Hepatic stellate cell (primary cell): ENCODE measurements around the gene ITGA2.

Experiments used
- DNase-seq: peaks from one replicate; pipeline ENCODE4 v3.0.0; 2011; ENCODE audit warnings: low spot score

The ITGA2 gene

DNA sequence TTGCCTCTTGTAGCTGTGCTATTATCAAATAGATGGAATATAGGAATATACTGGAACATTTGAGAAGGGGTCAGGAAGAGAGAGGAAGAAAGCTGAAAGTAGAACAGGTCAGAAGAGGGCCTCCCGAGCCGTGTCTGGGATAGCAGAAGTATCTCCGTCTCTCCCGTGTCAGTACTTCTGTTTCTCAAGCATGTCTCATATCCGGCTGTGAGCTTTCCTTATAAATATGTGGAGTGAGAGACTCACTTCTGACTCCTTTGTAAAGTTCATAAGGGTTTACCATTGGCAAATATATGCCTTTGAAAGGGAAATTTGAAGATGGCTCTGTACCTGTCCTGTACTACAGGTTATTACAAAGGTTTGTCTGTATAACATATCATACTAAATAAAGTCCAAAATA is 70.1 kb downstream of the ITGA2 start:
- no peak for DNase-seq

- no peak for DNase-seq
These were observed 74.0 kb downstream of the ITGA2 start for GRCh38 chr5:53063176-53063575.

DNA sequence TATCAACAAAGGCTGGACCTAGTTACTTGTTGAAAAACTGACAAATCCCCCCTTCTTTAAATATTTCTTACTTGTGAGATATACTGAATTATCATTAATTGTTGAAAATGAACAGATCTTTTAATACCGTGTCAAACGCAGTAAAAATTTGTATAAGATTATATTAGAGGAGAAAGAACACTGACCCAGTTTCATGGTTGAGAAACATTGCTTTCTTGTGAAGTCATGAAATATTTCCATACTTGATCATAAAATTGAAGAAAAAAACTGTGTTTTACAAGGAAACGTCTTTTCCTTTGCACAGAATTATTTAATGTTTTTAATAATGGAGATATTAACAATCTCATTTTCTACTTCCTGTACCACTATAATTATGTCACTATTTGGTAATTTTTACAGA is 74.6 kb downstream of the ITGA2 start:
- no peak for DNase-seq

- no peak for DNase-seq
These were observed 76.9 kb downstream of the ITGA2 start for GRCh38 chr5:53066088-53066487.

GRCh38 chr5:53067641-53068040 is 78.5 kb downstream of the ITGA2 start:
- no peak for DNase-seq

- DNase-seq, result no peak
These were observed 79.2 kb downstream of the ITGA2 start for GRCh38 chr5:53068291-53068836.

DNA sequence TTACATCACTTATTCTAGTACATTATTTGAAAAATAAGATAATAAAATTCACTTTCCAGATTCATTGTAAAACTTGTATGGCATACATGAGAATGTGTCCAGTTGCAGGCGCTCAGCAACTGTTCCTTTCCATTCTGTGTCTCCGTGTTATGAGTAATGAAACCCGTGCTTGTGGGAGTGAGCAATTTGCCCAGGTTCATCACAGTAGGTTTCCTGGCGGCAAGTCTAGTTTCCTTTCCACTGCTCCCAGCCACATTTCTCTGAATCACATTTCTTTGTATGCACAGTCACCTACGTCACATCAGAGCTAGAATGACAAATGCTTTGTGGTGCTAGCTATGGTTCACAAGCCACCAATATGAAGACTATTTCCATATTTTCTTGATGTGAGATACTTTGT is 80.5 kb downstream of the ITGA2 start:
- DNase-seq, result no peak

- DNase-seq, result no peak
These were observed 82.1 kb downstream of the ITGA2 start for GRCh38 chr5:53071298-53071697.

DNA sequence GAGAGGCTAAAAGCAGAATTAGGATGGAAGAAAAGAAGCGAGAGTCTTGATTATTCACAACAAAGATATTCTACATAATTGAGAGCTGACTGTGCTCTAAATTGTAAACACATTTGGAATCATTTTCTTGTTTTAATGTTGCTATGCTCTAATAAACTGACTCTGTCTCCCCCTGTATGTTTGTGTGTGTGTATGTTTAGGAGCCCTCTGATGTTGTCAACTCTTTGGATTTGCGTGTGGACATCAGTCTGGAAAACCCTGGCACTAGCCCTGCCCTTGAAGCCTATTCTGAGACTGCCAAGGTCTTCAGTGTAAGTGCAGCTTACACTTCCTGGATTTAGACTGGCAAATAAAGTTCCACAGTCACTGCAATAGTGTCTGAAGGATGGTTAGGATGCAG is 82.6 kb downstream of the ITGA2 start:
- DNase-seq, result no peak

- DNase-seq, result no peak
These were observed 84.2 kb downstream of the ITGA2 start for GRCh38 chr5:53073348-53073747.

GRCh38 chr5:53076014-53076583 is 86.9 kb downstream of the ITGA2 start:
- no peak for DNase-seq

DNA sequence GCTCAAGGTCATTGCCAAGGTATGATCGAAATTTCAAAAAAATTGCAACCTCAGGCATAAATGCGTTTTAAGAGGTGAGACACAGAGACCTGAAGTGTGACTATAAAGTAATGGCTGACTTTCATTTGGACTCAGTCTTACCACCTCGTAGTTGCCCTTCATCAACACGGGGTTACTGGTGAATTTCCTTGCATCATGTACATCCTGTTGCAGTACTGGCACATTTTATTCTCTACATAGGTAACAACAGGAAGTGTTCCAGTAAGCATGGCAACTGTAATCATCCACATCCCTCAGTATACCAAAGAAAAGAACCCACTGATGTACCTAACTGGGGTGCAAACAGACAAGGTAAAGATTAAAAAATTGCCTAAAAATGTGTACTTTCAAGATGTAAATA is 91.1 kb downstream of the ITGA2 start:
- DNase-seq, result no peak

DNA sequence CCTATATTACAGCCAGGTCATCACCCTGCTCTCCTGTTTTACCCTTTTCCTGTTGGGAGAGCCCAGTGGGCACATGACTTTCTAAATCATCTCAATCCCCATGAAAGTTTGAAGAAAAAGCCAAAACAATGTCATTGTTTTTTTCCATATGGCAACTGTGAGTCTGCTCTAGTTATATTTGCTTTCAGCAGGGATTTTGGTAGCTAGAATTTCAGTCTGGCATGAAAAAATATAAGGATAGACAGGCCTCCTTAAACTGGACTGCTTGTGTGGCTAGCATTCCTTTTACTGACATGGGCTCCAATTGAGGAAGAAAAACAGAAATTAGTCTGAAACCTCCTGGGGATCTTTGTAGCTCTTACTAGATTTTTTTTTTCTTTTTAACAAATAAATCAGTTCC is 94.8 kb downstream of the ITGA2 start:
- DNase-seq, result no peak

GRCh38 chr5:53084546-53085255 is 95.5 kb downstream of the ITGA2 start:
- no peak for DNase-seq

GRCh38 chr5:53087171-53087570 is 98.0 kb downstream of the ITGA2 start:
- no peak for DNase-seq

DNA sequence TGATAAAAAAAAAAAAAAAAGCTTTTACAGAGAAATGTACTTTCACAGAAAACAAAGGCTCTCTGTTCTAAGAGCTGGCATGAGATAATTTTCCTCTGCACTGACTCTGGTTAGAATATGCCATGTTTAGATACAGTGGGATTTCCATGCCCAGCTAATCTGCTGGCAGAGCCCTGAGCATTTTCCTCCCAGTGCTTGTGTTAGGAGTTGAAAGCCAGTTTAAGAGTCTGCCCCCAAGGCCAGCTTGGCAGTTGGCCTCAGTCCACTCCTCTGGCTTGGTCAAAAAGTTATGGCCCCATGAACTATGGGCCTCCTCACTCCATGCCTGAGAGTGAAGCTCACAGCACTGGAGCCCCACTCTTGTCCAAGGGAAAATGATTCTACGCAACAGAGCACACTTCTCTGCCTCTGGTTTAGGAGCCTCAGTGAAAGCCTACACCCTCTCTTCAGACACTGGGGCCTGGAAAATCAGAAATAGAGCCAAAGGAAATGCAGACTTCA is 98.5 kb downstream of the ITGA2 start:
- no peak for DNase-seq

GRCh38 chr5:53089481-53089991 is 100.4 kb downstream of the ITGA2 start:
- no peak for DNase-seq

GRCh38 chr5:53090229-53090628 is 101.1 kb downstream of the ITGA2 start:
- DNase-seq, result no peak

DNA sequence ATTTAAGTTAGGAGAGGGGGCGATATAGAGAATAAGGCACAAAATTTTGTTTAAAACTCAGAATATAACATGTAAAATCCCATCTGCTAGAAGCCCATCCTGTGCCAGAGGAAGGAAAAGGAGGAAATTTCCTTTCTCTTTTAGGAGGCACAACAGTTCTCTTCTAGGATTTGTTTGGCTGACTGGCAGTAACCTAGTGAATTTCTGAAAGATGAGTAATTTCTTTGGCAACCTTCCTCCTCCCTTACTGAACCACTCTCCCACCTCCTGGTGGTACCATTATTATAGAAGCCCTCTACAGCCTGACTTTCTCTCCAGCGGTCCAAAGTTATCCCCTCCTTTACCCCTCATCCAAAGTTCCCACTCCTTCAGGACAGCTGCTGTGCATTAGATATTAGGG is 102.1 kb downstream of the ITGA2 start:
- DNase-seq, result peak; percentile 36

DNA sequence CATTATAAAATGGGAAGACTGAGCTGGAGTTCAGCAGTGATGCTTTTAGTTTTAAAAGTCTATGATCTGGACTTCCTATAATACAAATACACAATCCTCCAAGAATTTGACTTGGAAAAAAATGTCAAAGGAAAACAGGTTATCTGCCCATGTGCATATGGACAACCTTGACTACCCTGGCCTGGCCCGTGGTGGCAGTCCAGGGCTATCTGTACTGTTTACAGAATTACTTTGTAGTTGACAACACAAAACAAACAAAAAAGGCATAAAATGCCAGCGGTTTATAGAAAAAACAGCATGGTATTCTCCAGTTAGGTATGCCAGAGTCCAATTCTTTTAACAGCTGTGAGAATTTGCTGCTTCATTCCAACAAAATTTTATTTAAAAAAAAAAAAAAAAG is 103.1 kb downstream of the ITGA2 start:
- no peak for DNase-seq

DNA sequence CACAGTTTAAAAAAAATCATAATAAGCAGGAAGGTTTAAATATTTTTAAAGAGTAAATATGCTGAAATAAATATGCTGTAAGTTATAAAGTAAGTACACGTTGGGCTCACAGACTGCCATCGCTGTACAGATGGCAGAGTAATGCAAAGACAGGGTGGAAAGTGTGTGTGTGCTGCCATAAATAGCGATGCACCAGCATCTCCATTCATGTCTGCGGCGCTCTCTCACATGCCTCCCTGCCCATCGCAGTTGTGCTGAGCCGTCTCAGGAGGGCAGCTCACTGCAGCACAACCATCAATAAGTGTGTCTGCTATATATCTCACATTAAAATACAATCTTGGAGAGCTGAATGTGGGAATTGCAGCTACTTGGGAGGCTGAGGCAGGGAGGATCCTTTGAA is 106.1 kb downstream of the ITGA2 start:
- DNase-seq, result no peak

GRCh38 chr5:53095931-53096525 is 106.9 kb downstream of the ITGA2 start:
- DNase-seq, result no peak

DNA sequence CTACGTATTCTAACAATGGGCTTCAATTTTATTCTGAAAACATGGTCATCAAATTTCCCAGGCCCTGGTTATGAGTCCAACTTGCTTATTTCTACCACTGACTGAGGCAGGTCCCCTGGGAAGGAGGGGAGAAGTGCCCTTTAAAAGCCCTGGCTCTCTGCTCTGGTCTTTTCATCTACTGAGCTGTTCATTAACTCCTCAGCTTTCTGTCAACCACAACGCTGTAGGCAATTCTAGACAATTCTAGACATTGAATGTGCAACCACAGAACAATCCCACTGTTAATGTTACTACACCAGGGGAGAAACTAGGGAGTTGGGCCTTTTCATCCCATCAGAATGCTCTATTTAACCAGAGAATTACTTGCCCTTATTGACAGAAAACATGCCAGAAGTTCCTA is 110.4 kb downstream of the ITGA2 start:
- DNase-seq, result no peak
